Kidney epithelial cell (primary cell): ENCODE data around the gene ACVR1C. TPM values are rescaled to one million over a fixed set of nuclear protein-coding genes. Genes with fewer than 3 reads are reported as not detected.
A peak's percentile ranks its signal among the peaks of the same experiment; 100 is the strongest.
"Not testable (repeated sequence)": the region's sequence is repeated elsewhere in the genome, so short reads cannot be mapped to it uniquely, and the experiment has no call there.

Source experiments
- DNase-seq: peaks from one replicate; pipeline ENCODE4 v3.0.0-alpha.2; 2010; ENCODE audit warnings: low read depth
- H3K27me3 ChIP-seq: 2 replicates; pipeline ENCODE4 v1.6.0; 2011; ENCODE audit warnings: low read length; ENCODE audit not compliant: control insufficient read depth, insufficient read depth
- H3K36me3 ChIP-seq: 2 replicates; pipeline ENCODE4 v1.5.1; 2011; ENCODE audit warnings: low read length; ENCODE audit not compliant: control insufficient read depth, insufficient read depth
- H3K4me3 ChIP-seq: 2 replicates; pipeline ENCODE4 v1.5.1; 2011; ENCODE audit warnings: low read depth, mild to moderate bottlenecking, control low read depth, low read length
- total RNA-seq: library from RNA; depleted of rRNA; stranded (reverse); fragments of >200 nt; gene quantifications from 2 replicates; pipeline ENCODE4 v1.2.3, GENCODE V29; 2015
- TF ChIP-seq, protein P1 (sequence below): IDR thresholded peaks from 2 replicates; pipeline ENCODE4 v1.5.1; 2011; ENCODE audit warnings: mild to moderate bottlenecking, moderate library complexity, low read length, control low read depth, inconsistent platforms; ENCODE audit not compliant: insufficient read depth, poor library complexity, severe bottlenecking

ACVR1C gene
- total RNA-seq, 1 donor from 2014 or later = 0.13 TPM

- no peak for DNase-seq
- no peaks in the 10 kb centered on the region for H3K27me3 ChIP-seq
- TF ChIP-seq, protein P1, sequence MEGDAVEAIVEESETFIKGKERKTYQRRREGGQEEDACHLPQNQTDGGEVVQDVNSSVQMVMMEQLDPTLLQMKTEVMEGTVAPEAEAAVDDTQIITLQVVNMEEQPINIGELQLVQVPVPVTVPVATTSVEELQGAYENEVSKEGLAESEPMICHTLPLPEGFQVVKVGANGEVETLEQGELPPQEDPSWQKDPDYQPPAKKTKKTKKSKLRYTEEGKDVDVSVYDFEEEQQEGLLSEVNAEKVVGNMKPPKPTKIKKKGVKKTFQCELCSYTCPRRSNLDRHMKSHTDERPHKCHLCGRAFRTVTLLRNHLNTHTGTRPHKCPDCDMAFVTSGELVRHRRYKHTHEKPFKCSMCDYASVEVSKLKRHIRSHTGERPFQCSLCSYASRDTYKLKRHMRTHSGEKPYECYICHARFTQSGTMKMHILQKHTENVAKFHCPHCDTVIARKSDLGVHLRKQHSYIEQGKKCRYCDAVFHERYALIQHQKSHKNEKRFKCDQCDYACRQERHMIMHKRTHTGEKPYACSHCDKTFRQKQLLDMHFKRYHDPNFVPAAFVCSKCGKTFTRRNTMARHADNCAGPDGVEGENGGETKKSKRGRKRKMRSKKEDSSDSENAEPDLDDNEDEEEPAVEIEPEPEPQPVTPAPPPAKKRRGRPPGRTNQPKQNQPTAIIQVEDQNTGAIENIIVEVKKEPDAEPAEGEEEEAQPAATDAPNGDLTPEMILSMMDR = peak; percentile 36
These were observed 55.9 kb downstream of the ACVR1C start for GRCh38 chr2:157572725-157573124.

GRCh38 chr2:157566623-157567022 is 62.0 kb downstream of the ACVR1C start:
- not testable (repeated sequence) for H3K27me3 ChIP-seq, H3K36me3 ChIP-seq, DNase-seq, H3K4me3 ChIP-seq

More at GRCh38 chr2:157572725-157573124, 55.9 kb downstream of the ACVR1C start:
- Histone ChIP-seq H3K4me3 (no peak overlapping the region), H3K36me3 (no peaks in the 10 kb centered on the region)

DNA sequence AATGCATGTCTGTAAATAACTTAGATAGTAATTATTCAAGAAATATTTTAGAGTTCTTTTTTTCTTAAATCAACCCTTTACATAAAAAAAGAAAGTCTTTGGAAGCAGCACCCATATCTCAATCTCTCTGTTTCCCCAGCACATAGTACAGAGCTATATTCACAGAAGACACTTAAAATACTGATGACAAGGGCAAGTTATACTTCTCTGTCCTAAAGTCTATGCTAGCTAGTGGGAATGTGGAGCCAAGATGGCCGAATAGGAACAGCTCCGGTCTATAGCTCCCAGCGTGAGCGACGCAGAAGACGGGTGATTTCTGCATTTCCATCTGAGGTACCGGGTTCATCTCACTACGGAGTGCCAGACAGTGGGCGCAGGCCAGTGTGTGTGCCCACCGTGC is 62.6 kb downstream of the ACVR1C start:
- DNase-seq, H3K4me3 ChIP-seq, H3K36me3 ChIP-seq, H3K27me3 ChIP-seq: not testable (repeated sequence)

DNA sequence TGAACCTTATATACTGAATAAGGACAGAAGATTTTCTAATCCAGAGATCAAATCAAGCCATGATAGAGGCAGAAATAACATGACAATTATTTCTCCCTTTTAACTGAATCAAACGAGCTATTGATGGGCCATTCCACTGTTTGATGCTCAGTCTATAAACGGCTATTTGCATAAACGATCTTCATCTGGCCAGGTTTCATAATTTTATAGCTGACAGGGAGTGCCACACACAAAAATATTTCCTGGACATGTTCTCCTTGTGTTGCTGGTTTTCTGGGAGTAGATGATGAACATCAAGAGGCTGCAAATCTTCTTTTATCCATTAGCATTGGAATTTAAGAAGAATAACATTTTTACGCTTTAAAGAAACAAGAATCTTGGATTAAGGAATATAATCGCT is 63.1 kb downstream of the ACVR1C start:
- TF ChIP-seq, protein P1 = no peak
- no peak for DNase-seq
- Histone ChIP-seq H3K4me3 (no peak overlapping the region), H3K27me3 (no peaks in the 10 kb centered on the region), H3K36me3 (no peaks in the 10 kb centered on the region)

DNA sequence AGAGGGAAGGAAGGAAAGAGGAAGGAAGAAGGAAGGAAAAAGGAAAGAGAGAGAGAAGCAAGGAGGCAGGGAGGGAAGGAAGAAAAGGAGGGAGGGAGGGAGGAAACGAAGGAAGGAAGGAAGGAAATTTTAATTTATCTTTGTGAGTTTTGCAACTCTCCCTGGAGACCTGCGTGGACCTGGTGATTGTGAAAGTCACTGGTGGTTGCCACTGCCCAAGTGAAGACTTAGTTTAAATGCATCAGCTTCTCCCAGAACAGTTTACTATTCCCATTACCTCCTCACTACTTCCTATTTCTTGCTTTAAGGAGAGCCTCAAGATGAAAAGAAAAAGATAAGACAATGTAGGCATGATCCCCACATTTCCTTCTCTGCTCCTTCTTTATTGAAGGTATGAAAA is 68.8 kb downstream of the ACVR1C start:
- Histone ChIP-seq H3K4me3 (no peak overlapping the region), H3K27me3 (no peaks in the 10 kb centered on the region), H3K36me3 (no peaks in the 10 kb centered on the region)
- DNase-seq = no peak
- TF ChIP-seq, protein P1 = no peak

GRCh38 chr2:157559461-157559860 is 69.2 kb downstream of the ACVR1C start:
- no peak overlapping the region for H3K4me3 ChIP-seq
- TF ChIP-seq, protein P1 = no peak
- H3K27me3 ChIP-seq = no peaks in the 10 kb centered on the region
- DNase-seq = no peak
- H3K36me3 ChIP-seq = no peaks in the 10 kb centered on the region

DNA sequence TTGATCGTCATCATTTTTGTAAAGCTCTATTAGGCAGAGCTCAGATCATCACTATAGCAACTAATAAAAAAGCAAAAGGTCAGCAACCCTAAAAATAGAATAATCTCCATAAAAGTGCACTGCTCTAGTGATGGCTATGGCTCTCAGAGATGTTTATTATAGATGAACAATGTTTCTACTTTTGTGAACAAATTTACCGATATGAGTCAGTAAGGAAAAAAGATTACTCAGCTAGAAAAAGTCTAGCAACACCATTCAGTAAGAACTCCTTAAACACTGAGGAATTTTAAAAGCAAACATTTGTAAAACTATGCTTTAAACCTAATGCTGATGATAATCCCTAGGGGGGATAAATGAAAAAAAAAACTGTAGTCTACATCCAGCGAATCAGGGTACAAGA is 69.6 kb downstream of the ACVR1C start:
- TF ChIP-seq, protein P1 = no peak
- H3K4me3 ChIP-seq = no peak overlapping the region
- DNase-seq = no peak

More for the DNA sequence above, 69.6 kb downstream of the ACVR1C start:
- no peaks in the 10 kb centered on the region for H3K36me3 ChIP-seq
- H3K27me3 ChIP-seq = no peaks in the 10 kb centered on the region
